GM18520 (cell line): ENCODE data around the gene TSPAN18.

ENCODE experiments used
- ATAC-seq: cut with Tn5 transposase; IDR thresholded peaks from one replicate; pipeline ENCODE4 v1.9.1; 2021; ENCODE audit not compliant: unreplicated experiment

TSPAN18 gene

DNA sequence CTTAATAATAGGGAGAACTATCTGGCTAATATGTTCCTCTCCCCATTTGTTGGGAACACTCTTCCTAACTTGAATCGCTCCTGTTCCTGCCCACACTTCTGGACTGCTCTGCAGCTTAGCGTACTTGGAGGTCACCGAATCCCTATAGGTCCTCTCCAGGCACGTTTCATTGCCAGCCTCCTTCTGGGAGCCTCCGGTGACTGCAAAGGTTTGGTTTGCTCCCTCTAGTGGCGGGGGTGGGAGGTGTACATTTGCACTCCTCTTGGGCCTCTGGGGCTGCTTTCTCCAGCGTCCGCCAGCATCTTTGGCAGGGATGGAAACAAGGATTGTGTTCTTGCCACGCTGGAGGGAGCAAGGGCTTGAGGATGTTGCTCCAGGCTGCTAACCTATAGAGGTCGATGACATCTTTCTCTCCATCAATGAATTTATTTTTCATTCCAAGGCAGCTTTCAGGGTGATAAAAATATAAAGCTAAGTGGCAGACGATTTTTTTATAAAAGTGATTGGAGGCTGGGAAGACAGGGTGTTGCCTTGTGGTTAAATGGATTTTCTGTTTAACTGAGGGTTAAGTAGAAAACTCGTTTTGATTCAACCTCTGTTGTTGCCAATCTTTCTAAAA is 48.7 kb downstream of the TSPAN18 start:
- ATAC-seq, result no peak

DNA sequence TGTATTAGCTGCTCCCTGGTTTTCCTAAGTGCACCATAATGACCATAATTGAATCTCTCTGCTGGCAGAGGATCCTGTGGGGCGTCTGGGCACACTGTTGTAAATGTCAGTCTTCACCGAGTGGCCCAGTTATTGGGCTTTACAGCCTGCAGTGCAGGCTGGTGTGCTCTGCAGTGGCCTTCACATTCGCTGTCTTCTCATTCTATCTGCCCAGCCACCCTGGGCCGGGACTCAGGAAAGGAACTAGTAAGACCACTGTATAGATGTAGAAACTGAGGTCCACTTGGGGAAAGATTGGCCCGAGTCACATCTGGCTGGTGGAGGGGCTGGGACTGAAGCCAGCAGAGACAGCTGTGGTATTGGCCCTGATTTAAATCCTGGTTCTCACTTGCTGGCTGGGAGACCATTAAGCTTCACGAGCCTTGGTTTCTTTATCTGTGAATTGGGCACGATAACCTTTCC is 49.3 kb downstream of the TSPAN18 start:
- ATAC-seq, result no peak

GRCh38 chr11:44776551-44777208 is 49.9 kb downstream of the TSPAN18 start:
- no peak for ATAC-seq

GRCh38 chr11:44777209-44778194 is 50.7 kb downstream of the TSPAN18 start:
- no peak for ATAC-seq

GRCh38 chr11:44778195-44779100 is 51.7 kb downstream of the TSPAN18 start:
- no peak for ATAC-seq

GRCh38 chr11:44779736-44780520 is 53.2 kb downstream of the TSPAN18 start:
- ATAC-seq, result no peak

DNA sequence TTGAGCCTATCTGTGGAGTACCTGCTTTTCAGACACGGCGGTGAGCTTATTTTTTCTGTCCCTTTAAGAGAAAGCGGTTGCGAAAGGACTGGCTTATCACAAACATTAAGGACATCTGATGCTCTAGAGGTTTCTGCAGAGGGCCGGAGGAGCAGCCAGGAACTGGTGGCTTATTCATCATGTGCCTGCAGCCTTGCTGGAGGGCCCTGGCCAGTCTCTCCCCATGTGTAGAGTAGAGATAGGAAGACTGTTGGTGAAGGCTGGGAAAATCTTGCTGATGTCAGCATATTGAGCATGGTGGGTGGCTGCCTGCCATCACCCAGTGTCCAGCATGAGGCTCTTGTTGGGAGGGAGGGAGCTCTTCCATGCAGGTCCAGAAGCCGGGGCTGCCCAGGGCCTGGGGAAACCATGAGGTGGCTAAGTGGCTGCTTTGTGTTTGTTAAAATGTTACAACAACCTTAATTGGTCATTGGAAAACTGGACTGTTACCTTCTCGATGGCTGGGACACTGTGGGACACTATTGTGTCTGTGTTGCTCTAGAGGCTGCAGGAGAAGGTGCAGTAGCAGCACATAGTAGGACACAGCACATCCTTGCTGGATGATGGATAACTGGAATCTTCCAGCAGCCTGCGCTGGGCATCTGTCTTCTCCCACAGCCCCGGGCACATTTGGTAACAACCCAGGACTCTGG is 54.3 kb downstream of the TSPAN18 start:
- no peak for ATAC-seq

GRCh38 chr11:44781655-44782054 is 54.9 kb downstream of the TSPAN18 start:
- no peak for ATAC-seq

GRCh38 chr11:44782478-44782877 is 55.7 kb downstream of the TSPAN18 start:
- ATAC-seq, result no peak

- no peak for ATAC-seq
Observed at GRCh38 chr11:44784436-44784760, 57.6 kb downstream of the TSPAN18 start.

DNA sequence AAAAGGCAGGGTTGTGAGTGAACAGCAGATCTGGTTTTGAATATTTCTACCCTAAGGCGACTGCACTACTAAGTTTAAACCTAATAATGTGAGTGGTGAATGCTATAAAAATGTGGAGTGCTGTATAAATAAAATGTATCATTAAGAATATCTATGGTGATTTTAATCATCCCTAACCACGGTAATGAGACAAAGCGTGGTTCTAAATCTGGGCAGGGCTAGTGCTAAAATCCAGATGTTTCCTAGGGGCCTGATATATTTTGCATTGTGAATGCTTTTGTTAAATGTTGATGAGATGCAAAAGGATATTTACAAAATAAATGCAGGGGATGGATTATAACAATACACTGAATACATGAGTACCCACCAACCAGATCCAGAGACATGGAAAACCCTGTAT is 58.1 kb downstream of the TSPAN18 start:
- ATAC-seq, result no peak

DNA sequence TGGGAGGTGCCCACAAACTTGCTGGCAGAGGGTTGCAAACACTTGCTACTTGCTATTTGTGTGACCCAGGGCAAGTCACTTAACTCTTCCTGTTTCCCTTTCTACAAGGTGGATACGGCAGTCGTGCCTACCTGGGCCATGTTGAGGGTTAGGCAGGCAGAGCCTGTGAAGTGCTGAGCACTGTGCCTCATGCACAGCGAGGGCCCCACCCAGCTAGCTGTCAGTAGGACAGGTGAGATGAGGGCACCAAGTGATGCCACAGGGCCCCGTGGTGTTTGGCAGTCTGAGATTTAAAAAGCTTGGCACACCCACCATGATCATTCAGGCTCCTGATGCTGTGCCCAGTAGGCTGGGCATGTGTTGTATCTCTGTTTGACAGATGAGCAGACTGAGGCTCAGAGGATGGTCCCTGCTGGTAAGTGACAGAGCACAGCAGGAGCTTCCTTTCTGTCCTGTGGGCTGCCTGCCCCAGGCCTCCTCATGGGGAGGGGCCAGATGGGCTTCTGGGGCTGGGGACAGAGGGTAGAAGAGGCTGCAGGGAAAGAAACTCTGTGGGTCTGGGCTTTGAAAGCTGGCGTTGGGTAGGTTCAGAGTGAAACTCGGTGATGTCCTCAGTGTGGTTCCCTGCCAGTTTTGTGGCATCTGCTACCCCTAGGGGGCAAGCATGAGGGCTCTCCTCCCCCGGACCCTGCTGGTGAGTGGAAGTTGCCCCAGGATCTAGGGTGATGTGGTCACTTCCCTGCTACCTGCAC is 59.3 kb downstream of the TSPAN18 start:
- ATAC-seq, result no peak

GRCh38 chr11:44787070-44787469 is 60.3 kb downstream of the TSPAN18 start:
- no peak for ATAC-seq

GRCh38 chr11:44787981-44788380 is 61.2 kb downstream of the TSPAN18 start:
- no peak for ATAC-seq

GRCh38 chr11:44788536-44789261 is 61.9 kb downstream of the TSPAN18 start:
- ATAC-seq, result no peak

DNA sequence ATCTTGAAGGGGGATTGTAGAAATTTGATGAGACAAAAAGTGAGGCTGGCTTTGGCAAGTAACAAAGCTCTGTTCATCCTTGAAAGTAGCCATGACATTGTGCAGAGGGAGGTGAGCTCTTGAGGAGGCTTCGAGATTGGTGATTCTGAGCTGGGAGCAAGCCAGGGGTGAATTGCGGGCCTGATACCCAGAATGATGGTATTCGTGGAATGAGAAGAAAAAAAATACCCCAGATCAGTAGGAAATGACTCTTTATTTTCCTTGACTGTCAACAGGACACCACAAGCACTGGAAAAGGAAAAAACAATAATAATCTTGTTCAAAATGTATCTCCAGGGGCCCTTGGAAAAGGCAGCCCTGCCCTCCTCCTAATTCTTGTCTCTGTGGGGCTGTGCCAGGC is 62.7 kb downstream of the TSPAN18 start:
- ATAC-seq, result no peak

DNA sequence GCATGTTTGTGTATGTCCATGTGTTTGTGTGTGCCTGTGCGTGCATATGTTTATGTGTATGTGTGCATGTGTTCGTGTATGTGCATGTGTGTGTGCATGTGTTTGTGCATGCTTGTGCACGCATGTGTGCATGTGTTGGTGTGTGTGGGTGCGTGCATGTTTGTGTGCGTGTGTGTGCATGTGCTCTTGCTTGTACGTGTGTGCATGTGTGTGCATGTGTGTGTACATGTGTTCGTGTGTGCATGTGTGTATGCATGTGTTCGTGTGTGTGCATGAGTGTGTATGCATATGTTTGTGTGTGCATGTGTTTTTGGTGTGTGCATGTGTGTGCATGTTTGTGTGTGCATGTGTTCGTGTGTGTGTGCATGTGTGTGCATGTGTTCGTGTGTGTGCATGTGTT is 63.4 kb downstream of the TSPAN18 start:
- no peak for ATAC-seq

GRCh38 chr11:44791316-44791925 is 64.7 kb downstream of the TSPAN18 start:
- ATAC-seq, result no peak
